ENCODE measurements around the gene GATD1.
A peak's percentile ranks its signal among the peaks of the same experiment; 100 is the strongest.

The GATD1 gene

DNA sequence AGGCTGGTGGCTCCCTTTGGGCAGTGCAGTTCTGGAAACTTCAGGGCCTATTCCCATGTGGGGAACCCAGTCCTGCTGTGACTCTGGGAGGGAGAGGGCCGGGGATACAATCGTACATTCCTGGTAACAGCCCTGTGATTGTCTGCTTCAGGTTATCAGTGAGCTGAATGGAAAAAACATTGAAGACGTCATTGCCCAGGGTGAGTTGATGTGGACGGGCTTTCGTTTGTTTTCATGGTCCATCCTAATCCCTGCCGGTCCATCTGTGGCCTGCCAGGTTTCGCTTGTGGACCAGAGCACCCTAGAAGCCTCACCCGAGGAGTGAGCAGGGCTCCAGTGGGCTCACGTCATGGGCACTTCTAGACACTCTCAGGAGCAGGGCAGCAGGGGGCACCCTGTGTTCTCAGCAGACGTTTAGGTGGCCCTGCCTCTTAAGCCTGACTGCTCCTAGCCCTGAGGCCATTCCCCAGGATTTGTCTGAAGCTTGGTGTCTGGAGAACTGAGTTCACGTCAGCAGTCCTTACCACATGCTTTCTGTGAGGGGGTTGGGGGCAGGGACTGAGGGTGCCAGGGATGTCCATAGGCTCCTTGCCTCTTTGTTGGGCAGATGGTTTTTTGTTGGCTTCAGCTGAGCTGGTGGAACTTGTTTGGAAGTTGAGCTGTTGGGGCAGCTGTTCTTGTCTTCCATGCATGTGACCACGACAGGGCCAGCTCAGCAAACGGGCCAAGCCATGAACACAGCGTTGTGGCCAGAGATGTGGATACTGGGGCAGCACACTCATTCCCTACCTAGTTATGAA is 34.4 kb upstream of the GATD1 start:
- Histone ChIP-seq H3K27me3 (ENCODE audit: control insufficient read depth in 1 of 2, insufficient read depth in 2 of 2, low read length in 2 of 2) (no peaks in the 10 kb centered on the region), H3K9ac (ENCODE audit: low read length in 2 of 2) (no peak overlapping the region), H3K9me3 (ENCODE audit: control insufficient read depth in 2 of 2, low read length in 2 of 2) (no peaks in the 10 kb centered on the region), H3K27ac (ENCODE audit: low read length) (no peak overlapping the region), H3K36me3 (ENCODE audit: control insufficient read depth in 2 of 2, insufficient read depth in 2 of 2, low read length in 2 of 2) (peaks cover 21 to 23% of the 10 kb centered on the region in 2 donors), H3K4me1 (ENCODE audit: control insufficient read depth, insufficient read depth, low read length) (peaks cover 26% of the 10 kb centered on the region), H3K4me3 (ENCODE audit: low read length in 2 of 2) (no peak overlapping the region)

DNA sequence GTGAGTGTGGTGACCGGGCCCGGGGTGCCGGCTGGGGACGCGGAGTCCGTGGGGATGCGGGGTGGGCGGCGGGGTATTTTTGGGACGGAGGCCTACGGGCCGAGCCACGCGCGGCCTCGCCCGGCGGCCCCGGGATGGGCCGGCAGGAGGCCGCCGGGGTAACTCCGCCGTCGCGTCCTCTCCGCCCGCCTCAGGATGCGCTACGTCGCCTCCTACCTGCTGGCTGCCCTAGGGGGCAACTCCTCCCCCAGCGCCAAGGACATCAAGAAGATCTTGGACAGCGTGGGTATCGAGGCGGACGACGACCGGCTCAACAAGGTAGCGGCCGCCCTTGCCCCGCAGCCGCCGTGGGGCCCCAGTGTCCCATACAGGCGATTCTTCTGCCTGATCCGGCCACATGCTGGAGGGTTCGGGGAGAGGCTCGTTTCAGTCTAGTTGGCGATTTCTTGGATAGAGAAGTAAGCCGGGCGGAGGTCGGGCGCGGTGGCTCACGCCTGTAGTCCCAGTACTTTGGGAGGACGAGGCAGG is 32.8 kb upstream of the GATD1 start:
- Histone ChIP-seq H3K27ac (ENCODE audit: low read length) (peak overlapping the region; percentile 97), H3K27me3 (ENCODE audit: control insufficient read depth in 1 of 2, insufficient read depth in 2 of 2, low read length in 2 of 2) (no peaks in the 10 kb centered on the region), H3K9ac (ENCODE audit: low read length in 2 of 2) (peak overlapping the region; percentile 98 to 99), H3K4me3 (ENCODE audit: low read length in 2 of 2) (peak overlapping the region; percentile 93 to 94), H3K4me1 (ENCODE audit: control insufficient read depth, insufficient read depth, low read length) (peaks cover 29% of the 10 kb centered on the region), H3K9me3 (ENCODE audit: control insufficient read depth in 2 of 2, low read length in 2 of 2) (no peaks in the 10 kb centered on the region), H3K36me3 (ENCODE audit: control insufficient read depth in 2 of 2, insufficient read depth in 2 of 2, low read length in 2 of 2) (peaks cover 21 to 23% of the 10 kb centered on the region in 2 donors)

DNA sequence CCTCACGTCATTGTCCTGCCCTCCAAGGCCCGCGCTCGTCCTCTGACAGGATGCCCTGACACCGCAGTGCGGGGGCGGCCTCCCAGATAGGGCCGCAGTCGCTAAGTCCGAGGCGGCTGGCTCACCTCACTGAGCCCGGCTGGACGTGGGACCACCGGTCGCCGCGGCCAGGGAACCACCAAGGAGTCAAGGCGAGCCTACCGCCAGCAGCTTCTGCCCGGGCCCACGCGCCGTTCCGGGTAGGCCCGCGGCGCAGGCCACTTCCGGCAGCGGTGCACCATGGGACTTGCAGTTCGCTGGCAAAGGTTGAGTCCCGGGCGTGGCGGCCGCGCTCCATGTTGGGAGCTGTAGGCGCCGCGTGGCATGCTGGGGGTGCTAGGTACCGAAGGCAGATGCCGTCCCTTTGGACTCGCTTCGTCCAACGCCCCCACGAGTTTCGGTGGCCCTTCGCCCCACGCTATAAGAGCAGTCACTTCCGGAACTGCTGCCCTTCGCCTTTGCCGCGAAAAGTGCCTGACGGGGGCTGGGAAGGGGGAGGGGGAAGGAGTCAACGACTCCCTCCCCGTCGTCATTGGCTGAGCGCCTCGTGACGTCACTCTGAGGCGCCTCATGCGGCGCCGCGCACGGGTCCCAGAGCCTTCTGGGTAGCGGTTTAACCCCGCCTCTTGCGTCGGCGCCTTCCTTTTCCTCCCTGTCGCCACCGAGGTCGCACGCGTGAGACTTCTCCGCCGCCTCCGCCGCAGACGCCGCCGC is 32.2 kb upstream of the GATD1 start, which contains the start of gene RPLP2:
RPLP2 (plus strand) TSS at position 681 of the 753 bp plus-strand sequence. CDS start 268 bp downstream, outside the sequence.
- Histone ChIP-seq H3K36me3 (ENCODE audit: control insufficient read depth in 2 of 2, insufficient read depth in 2 of 2, low read length in 2 of 2) (peaks cover 21 to 23% of the 10 kb centered on the region in 2 donors), H3K9ac (ENCODE audit: low read length in 2 of 2) (peak within 1 kb of the TSS; percentile 98 to 99), H3K4me1 (ENCODE audit: control insufficient read depth, insufficient read depth, low read length) (peaks cover 34% of the 10 kb centered on the region)

DNA sequence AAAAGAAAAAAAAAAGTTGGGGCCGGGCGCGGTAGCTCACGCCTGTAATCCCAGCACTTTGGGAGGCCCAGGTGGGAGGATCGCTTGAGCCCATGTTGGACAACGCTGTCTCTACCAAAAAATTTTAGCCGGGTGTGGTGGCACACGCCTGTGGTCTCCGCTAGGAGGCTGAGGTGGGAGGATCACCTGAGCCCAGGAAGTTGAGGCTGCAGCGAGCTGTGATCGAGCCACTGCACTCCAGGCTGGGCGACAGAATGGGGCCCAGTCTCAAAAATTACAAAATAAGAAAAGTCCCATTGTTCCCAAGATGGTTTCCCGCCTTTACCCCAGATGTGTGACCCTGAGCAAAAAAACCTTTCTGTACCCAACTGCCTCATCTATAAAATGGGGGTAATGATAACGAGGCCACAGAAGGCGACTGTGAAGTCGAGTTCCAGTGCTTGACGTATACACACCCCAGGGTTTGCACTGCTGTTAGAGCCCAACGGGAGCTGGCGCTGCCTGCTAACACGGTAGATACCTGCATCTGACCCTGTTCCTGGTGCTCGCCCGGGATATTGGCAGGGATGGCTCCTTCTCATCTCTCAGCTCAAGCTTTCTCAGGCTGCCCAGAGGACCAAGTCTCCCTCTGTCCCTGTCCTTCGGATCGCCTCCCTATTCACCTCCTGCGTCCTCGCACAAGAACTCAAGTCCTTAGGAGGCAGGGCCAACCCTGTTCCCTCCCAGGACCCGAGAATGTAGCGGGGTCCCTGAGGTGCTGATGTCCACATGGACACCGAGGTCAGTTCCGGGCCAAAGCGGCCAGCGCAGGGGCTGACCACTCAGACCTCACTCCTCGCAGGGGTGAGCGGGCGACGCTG is 31.4 kb upstream of the GATD1 start:
- Histone ChIP-seq H3K4me3 (ENCODE audit: low read length in 2 of 2) (peak overlapping the region; percentile 93 to 94), H3K36me3 (ENCODE audit: control insufficient read depth in 2 of 2, insufficient read depth in 2 of 2, low read length in 2 of 2) (peaks cover 20 to 23% of the 10 kb centered on the region in 2 donors), H3K27ac (ENCODE audit: low read length) (peak overlapping the region; percentile 97), H3K27me3 (ENCODE audit: control insufficient read depth in 1 of 2, insufficient read depth in 2 of 2, low read length in 2 of 2) (no peaks in the 10 kb centered on the region), H3K9ac (ENCODE audit: low read length in 2 of 2) (peak overlapping the region; percentile 98 to 99), H3K9me3 (ENCODE audit: control insufficient read depth in 2 of 2, low read length in 2 of 2) (no peaks in the 10 kb centered on the region), H3K4me1 (ENCODE audit: control insufficient read depth, insufficient read depth, low read length) (peaks cover 42% of the 10 kb centered on the region)

More for the DNA sequence above, 32.2 kb upstream of the GATD1 start, which contains the start of gene RPLP2:
- Histone ChIP-seq H3K27ac (ENCODE audit: low read length) (peak within 1 kb of the TSS; percentile 97), H3K4me3 (ENCODE audit: low read length in 2 of 2) (peak within 1 kb of the TSS; percentile 93 to 94), H3K27me3 (ENCODE audit: control insufficient read depth in 1 of 2, insufficient read depth in 2 of 2, low read length in 2 of 2) (no peaks in the 10 kb centered on the region), H3K9me3 (ENCODE audit: control insufficient read depth in 2 of 2, low read length in 2 of 2) (no peaks in the 10 kb centered on the region)

DNA sequence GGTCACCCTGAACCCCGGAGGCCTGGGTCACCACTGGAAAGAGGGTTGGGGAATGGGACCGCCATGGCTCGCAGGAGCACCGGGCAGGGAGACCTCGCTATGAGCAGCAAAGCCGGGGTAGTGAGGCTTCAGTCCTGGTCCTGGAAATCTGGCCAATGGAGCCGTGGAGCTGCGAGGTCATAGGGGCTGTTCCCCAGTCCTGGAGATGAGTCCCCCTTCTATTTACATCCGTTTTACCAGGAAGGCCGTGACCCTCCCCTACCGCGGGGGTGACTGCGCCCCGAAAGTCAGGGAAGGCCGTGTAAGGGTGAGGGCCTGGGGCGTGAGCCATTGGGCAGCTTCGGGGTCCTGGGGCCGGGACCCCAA is 27.3 kb upstream of the GATD1 start:
- Histone ChIP-seq H3K9me3 (ENCODE audit: control insufficient read depth in 2 of 2, low read length in 2 of 2) (no peaks in the 10 kb centered on the region), H3K9ac (ENCODE audit: low read length in 2 of 2) (peak overlapping the region; percentile 36 to 68), H3K4me3 (ENCODE audit: low read length in 2 of 2) (peak overlapping the region; percentile 72 to 73), H3K27ac (ENCODE audit: low read length) (no peak overlapping the region), H3K27me3 (ENCODE audit: control insufficient read depth in 1 of 2, insufficient read depth in 2 of 2, low read length in 2 of 2) (no peaks in the 10 kb centered on the region), H3K36me3 (ENCODE audit: control insufficient read depth in 2 of 2, insufficient read depth in 2 of 2, low read length in 2 of 2) (peaks cover 0 to 2% of the 10 kb centered on the region in 2 donors), H3K4me1 (ENCODE audit: control insufficient read depth, insufficient read depth, low read length) (peaks cover 27% of the 10 kb centered on the region)

DNA sequence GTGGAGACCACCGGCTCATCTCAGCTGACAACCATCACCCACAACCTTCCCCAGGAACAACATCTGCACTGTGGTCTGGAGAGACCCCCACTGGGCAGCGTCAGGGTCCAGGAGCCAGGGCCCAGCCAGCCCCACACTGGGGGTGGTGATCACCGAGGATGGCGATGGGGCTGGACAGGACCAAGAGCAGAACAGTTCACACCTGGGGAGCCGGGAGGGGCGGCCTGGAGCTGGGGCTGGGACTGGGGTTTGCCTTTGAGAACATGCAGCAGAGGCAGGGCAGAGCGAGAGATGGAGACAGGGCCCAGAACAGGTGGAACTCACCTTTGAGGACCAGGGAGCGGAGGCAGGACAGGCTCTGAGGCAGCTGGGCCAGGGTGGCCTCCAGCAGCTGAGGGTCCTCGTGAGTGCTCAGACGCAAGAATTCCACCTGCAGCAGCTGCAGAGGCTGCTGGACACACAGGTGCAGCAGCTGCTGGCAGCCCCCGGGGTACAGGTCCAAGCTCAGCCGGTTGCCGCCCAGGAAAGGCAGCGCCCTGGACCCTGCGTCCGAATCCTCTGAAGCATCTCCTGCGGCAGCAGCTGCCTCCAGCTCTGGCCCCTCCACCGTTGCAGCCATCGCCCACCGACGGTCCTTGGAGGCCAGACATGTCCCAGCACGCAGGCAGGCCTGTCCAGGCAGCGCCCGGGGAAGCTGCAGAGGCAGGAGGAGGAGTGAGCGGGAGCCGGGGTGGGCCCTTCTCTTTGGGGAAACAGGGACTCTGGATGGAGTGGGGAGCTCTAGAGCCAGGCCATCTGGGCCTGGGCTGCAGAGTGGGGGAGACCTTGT is 26.7 kb upstream of the GATD1 start:
- no peaks in the 10 kb centered on the region for H3K27me3 ChIP-seq (ENCODE audit: control insufficient read depth in 1 of 2, insufficient read depth in 2 of 2, low read length in 2 of 2)
- H3K4me3 ChIP-seq (ENCODE audit: low read length in 2 of 2) = peak overlapping the region; percentile 72 to 73
- no peak overlapping the region for H3K27ac ChIP-seq (ENCODE audit: low read length)

DNA sequence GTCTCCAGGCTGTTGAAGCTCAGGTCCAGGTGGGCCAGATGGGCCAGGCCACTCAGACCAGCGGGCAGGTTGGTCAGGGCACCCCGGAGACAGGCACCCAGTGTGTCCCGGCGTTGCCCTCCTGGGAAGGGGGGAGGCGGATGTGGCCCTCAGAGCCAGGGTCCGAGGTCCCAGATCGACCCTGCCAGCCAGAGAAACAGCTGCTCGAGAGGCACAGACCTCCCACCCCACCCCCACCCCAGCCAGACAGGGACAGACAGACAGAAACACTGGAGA is 26.1 kb upstream of the GATD1 start:
- peaks cover 18% of the 10 kb centered on the region for H3K4me1 ChIP-seq (ENCODE audit: control insufficient read depth, insufficient read depth, low read length)
- no peak overlapping the region for H3K4me3 ChIP-seq (ENCODE audit: low read length in 2 of 2)
- no peak overlapping the region for H3K27ac ChIP-seq (ENCODE audit: low read length)
- no peaks in the 10 kb centered on the region for H3K9me3 ChIP-seq (ENCODE audit: control insufficient read depth in 2 of 2, low read length in 2 of 2)
- H3K9ac ChIP-seq (ENCODE audit: low read length in 2 of 2) = no peak overlapping the region
- H3K36me3 ChIP-seq (ENCODE audit: control insufficient read depth in 2 of 2, insufficient read depth in 2 of 2, low read length in 2 of 2) = peaks cover 0 to 2% of the 10 kb centered on the region in 2 donors
- no peaks in the 10 kb centered on the region for H3K27me3 ChIP-seq (ENCODE audit: control insufficient read depth in 1 of 2, insufficient read depth in 2 of 2, low read length in 2 of 2)

More for the DNA sequence above, 26.7 kb upstream of the GATD1 start:
- Histone ChIP-seq H3K9ac (ENCODE audit: low read length in 2 of 2) (peak overlapping the region; percentile 36 to 68), H3K9me3 (ENCODE audit: control insufficient read depth in 2 of 2, low read length in 2 of 2) (no peaks in the 10 kb centered on the region), H3K4me1 (ENCODE audit: control insufficient read depth, insufficient read depth, low read length) (peaks cover 23% of the 10 kb centered on the region), H3K36me3 (ENCODE audit: control insufficient read depth in 2 of 2, insufficient read depth in 2 of 2, low read length in 2 of 2) (peaks cover 0 to 2% of the 10 kb centered on the region in 2 donors)

DNA sequence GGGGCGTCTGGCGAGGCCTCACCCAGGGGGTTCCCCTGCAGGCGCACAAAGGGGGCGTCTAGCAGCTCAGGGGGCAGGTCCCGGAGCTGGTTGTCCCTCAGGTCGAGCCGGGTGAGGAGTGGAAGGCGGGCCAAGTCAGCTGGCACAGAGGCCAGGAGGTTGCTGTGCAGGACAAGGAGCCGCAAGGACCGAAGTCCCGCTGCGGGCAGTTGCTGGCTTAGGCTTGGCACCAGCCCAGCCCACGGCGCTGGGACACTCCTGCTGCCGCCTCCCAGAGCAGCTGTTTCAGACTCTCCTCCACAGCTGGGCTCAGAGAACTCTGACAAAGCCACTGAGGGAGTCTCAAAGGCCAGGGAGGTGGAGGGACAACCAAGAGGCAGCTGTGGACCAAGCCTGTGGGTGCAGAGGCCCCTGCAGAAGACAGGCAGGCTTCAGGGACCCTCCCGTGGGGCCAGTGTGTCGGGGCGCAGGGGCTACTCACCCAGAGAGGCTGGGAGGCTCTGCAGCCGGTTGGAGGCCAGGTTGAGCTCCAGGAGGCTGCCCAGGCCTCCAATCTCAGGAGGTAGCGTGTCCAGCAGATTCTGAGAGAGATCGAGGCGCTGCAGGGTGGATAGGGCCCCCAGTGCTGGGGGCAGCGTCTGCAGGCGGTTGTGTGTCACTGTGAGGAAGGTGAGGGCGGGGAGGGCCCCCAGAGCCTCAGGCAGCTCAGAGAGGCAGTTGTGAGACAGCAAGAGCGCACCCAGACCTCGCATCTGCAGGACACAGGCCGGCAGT is 25.6 kb upstream of the GATD1 start:
- no peak overlapping the region for H3K9ac ChIP-seq (ENCODE audit: low read length in 2 of 2)
- no peak overlapping the region for H3K27ac ChIP-seq (ENCODE audit: low read length)
- peaks cover 20% of the 10 kb centered on the region for H3K4me1 ChIP-seq (ENCODE audit: control insufficient read depth, insufficient read depth, low read length)
- peaks cover 0 to 2% of the 10 kb centered on the region in 2 donors for H3K36me3 ChIP-seq (ENCODE audit: control insufficient read depth in 2 of 2, insufficient read depth in 2 of 2, low read length in 2 of 2)
- no peaks in the 10 kb centered on the region for H3K9me3 ChIP-seq (ENCODE audit: control insufficient read depth in 2 of 2, low read length in 2 of 2)
- no peaks in the 10 kb centered on the region for H3K27me3 ChIP-seq (ENCODE audit: control insufficient read depth in 1 of 2, insufficient read depth in 2 of 2, low read length in 2 of 2)
- H3K4me3 ChIP-seq (ENCODE audit: low read length in 2 of 2) = no peak overlapping the region

DNA sequence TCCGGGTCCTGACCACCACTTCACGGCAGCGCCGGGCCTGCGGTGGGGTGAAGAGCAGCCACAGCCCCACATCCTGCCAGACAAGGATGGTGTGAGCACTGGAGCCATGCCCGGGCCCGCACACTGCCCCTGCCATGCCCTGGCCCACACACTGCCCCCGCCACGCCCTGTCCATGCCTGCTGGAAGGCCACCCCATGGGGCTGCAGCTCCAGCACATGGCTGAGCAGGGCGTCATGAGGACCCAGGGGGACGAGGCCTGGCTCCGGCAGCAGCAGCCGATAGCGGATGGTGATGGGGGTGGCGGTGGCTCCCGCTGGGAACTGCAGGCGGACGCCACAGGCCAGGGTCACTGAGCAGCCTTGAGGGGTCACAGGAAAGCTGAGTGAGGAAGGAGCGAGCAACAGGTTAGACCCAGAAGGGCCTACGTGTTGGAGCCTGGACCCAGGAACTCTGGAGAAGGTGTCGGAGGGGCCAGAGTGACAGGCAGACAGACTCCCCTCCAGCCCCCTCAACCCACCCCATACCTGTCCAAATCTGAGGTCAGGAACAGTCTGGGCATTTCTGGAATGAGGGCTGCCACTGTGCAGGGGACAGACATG is 24.8 kb upstream of the GATD1 start:
- peaks cover 0 to 2% of the 10 kb centered on the region in 2 donors for H3K36me3 ChIP-seq (ENCODE audit: control insufficient read depth in 2 of 2, insufficient read depth in 2 of 2, low read length in 2 of 2)
- no peaks in the 10 kb centered on the region for H3K27me3 ChIP-seq (ENCODE audit: control insufficient read depth in 1 of 2, insufficient read depth in 2 of 2, low read length in 2 of 2)
- H3K27ac ChIP-seq (ENCODE audit: low read length) = no peak overlapping the region
- H3K9ac ChIP-seq (ENCODE audit: low read length in 2 of 2) = no peak overlapping the region
- peaks cover 26% of the 10 kb centered on the region for H3K4me1 ChIP-seq (ENCODE audit: control insufficient read depth, insufficient read depth, low read length)
- no peaks in the 10 kb centered on the region for H3K9me3 ChIP-seq (ENCODE audit: control insufficient read depth in 2 of 2, low read length in 2 of 2)
- H3K4me3 ChIP-seq (ENCODE audit: low read length in 2 of 2) = no peak overlapping the region

All from stomach smooth muscle (tissue), 2 donors.